SU-DHL-6 (cell line): ENCODE measurements around the gene CDK5RAP2.

ENCODE experiments used
- H2AFZ ChIP-seq: fragments of 200-600 bp; sonication (generic); 2 replicates; pipeline ENCODE4 v1.6.1; 2014; ENCODE audit warnings: low read depth, mild to moderate bottlenecking, moderate library complexity, mixed read lengths, antibody characterized with exemption, low read length; ENCODE audit not compliant: severe bottlenecking
- H3F3A ChIP-seq: fragments of 200-600 bp; shearing (Covaris generic); 2 replicates; pipeline ENCODE4 v1.6.0; 2016; ENCODE audit warnings: antibody characterized with exemption, mild to moderate bottlenecking; ENCODE audit not compliant: insufficient read depth
- H3K27ac ChIP-seq: fragments of 200-600 bp; sonication (generic); 2 replicates; pipeline ENCODE4 v1.5.1; 2016; ENCODE audit warnings: low read depth, mild to moderate bottlenecking, low read length, moderate library complexity, mixed read lengths
- H3K27me3 ChIP-seq: fragments of 200-600 bp; sonication (generic), shearing (Covaris generic); 2 replicates; pipeline ENCODE4 v1.6.0; 2014; ENCODE audit warnings: mild to moderate bottlenecking, low read length
- H3K36me3 ChIP-seq: fragments of 200-600 bp; sonication (generic); 2 replicates; pipeline ENCODE4 v1.6.1; 2014; ENCODE audit warnings: mild to moderate bottlenecking, low read length, mixed read lengths
- H3K4me2 ChIP-seq: fragments of 300-600, 200-600 bp; shearing (Covaris generic), sonication (generic); 2 replicates; pipeline ENCODE4 v1.6.0; 2014; ENCODE audit warnings: low read length, low read depth, mild to moderate bottlenecking; ENCODE audit not compliant: poor library complexity, severe bottlenecking
- H3K4me3 ChIP-seq: fragments of 200-600 bp; sonication (generic); 2 replicates; pipeline ENCODE4 v1.5.1; 2014; ENCODE audit warnings: antibody characterized with exemption, low read length, mild to moderate bottlenecking, mixed read lengths; ENCODE audit not compliant: insufficient read depth, poor library complexity, severe bottlenecking
- H3K79me2 ChIP-seq: fragments of 200-600 bp; sonication (generic); 2 replicates; pipeline ENCODE4 v1.6.1; 2014; ENCODE audit warnings: mild to moderate bottlenecking, low read length, moderate library complexity; ENCODE audit not compliant: insufficient read depth
- H3K9ac ChIP-seq: fragments of 200-600 bp; sonication (generic); 2 replicates; pipeline ENCODE4 v1.7.0; 2014; ENCODE audit warnings: mild to moderate bottlenecking, low read length
- H3K9me2 ChIP-seq: fragments of 200-600 bp; sonication (generic); replicated peaks from 2 replicates; pipeline ENCODE4 v1.6.1; 2014; ENCODE audit warnings: low read length; ENCODE audit not compliant: insufficient read depth
- H3K9me3 ChIP-seq: fragments of 200-600 bp; sonication (generic); 2 replicates; pipeline ENCODE4 v1.6.1; 2014; ENCODE audit warnings: low read length, mixed read lengths; ENCODE audit not compliant: insufficient read depth
- H4K20me1 ChIP-seq: fragments of 200-600 bp; sonication (generic); 2 replicates; pipeline ENCODE4 v1.6.1; 2014; ENCODE audit warnings: low read depth, mild to moderate bottlenecking, antibody characterized with exemption, low read length, moderate library complexity, mixed read lengths
- CTCF ChIP-seq: fragments of 200-600 bp; sonication (generic); IDR thresholded peaks from one replicate; pipeline ENCODE4 v1.5.1; 2017; ENCODE audit warnings: antibody characterized with exemption, mild to moderate bottlenecking, low read length, moderate library complexity; ENCODE audit not compliant: insufficient read depth, poor library complexity, severe bottlenecking
- EZH2phosphoT487 ChIP-seq: fragments of 200-600 bp; sonication (generic), shearing (Covaris generic); conservative IDR thresholded peaks from 2 replicates; pipeline ENCODE4 v1.6.1; 2018; ENCODE audit warnings: mild to moderate bottlenecking, antibody characterized with exemption, low read length, moderate library complexity, mixed read lengths

CDK5RAP2 gene

GRCh38 chr9:120397453-120397852 is 182.5 kb downstream of the CDK5RAP2 start:
- no peak overlapping the region for H3K27ac ChIP-seq
- TF ChIP-seq CTCF (no peak), EZH2phosphoT487 (no peak)

GRCh38 chr9:120396931-120397330 is 183.0 kb downstream of the CDK5RAP2 start:
- Histone ChIP-seq H3K27ac (no peak overlapping the region), H3K9me3 (no peaks in the 10 kb centered on the region), H3K4me2 (no peak overlapping the region), H3K79me2 (no peaks in the 10 kb centered on the region), H3K4me3 (no peak overlapping the region), H3K9ac (no peak overlapping the region), H3K9me2 (no peaks in the 10 kb centered on the region), H3F3A (no peaks in the 10 kb centered on the region), H3K27me3 (no peaks in the 10 kb centered on the region), H3K36me3 (peaks cover 22% of the 10 kb centered on the region; the same call in 1 of the 2 replicates), H2AFZ (no peak overlapping the region), H4K20me1 (no peaks in the 10 kb centered on the region)
- no peak for TF ChIP-seq CTCF
- no peak for TF ChIP-seq EZH2phosphoT487

More at GRCh38 chr9:120397453-120397852, 182.5 kb downstream of the CDK5RAP2 start:
- H3K79me2 ChIP-seq: no peaks in the 10 kb centered on the region
- no peaks in the 10 kb centered on the region for H3K9me3 ChIP-seq
- H3K9ac ChIP-seq: no peak overlapping the region
- no peaks in the 10 kb centered on the region for H4K20me1 ChIP-seq
- H3K9me2 ChIP-seq: no peaks in the 10 kb centered on the region
- H3K4me2 ChIP-seq: no peak overlapping the region
- no peaks in the 10 kb centered on the region for H3K27me3 ChIP-seq
- H2AFZ ChIP-seq: no peak overlapping the region
- H3K4me3 ChIP-seq: no peak overlapping the region
- peaks cover 22% of the 10 kb centered on the region; the same call in 1 of the 2 replicates for H3K36me3 ChIP-seq
- no peaks in the 10 kb centered on the region for H3F3A ChIP-seq

- H3K9ac ChIP-seq: no peak overlapping the region
- no peak overlapping the region for H3K4me2 ChIP-seq
- no peak overlapping the region for H3K27ac ChIP-seq
- H2AFZ ChIP-seq: no peak overlapping the region
- H3K9me2 ChIP-seq: no peaks in the 10 kb centered on the region
- no peaks in the 10 kb centered on the region for H3K79me2 ChIP-seq
- H4K20me1 ChIP-seq: no peaks in the 10 kb centered on the region
- H3K4me3 ChIP-seq: no peak overlapping the region
- no peaks in the 10 kb centered on the region for H3K27me3 ChIP-seq
- H3K9me3 ChIP-seq: no peaks in the 10 kb centered on the region
- no peak for TF ChIP-seq CTCF
- no peak for TF ChIP-seq EZH2phosphoT487
- no peaks in the 10 kb centered on the region for H3F3A ChIP-seq
- peaks cover 22% of the 10 kb centered on the region; the same call in 1 of the 2 replicates for H3K36me3 ChIP-seq
Measured at GRCh38 chr9:120396418-120396817, 183.5 kb downstream of the CDK5RAP2 start.

GRCh38 chr9:120395376-120395775 is 184.6 kb downstream of the CDK5RAP2 start:
- Histone ChIP-seq H3F3A (no peaks in the 10 kb centered on the region), H3K4me3 (no peak overlapping the region), H3K27me3 (no peaks in the 10 kb centered on the region), H3K9me3 (no peaks in the 10 kb centered on the region), H3K79me2 (no peaks in the 10 kb centered on the region), H3K4me2 (no peak overlapping the region), H3K9ac (no peak overlapping the region), H3K27ac (no peak overlapping the region), H2AFZ (no peak overlapping the region), H3K36me3 (peaks cover 19% of the 10 kb centered on the region; the same call in 1 of the 2 replicates), H3K9me2 (no peaks in the 10 kb centered on the region), H4K20me1 (no peaks in the 10 kb centered on the region)
- TF ChIP-seq EZH2phosphoT487 (no peak), CTCF (no peak)
